Left renal pelvis (tissue), 4 donors: Measurements from ENCODE around the gene HDAC2. TPM values are rescaled to one million over a fixed set of nuclear protein-coding genes. Genes with fewer than 3 reads are reported as not detected.
"Not testable (repeated sequence)": the region's sequence is repeated elsewhere in the genome, so short reads cannot be mapped to it uniquely, and the experiment has no call there.

ENCODE experiments used
- DNase-seq, 4 donors: peaks; one replicate each; pipeline ENCODE4 v3.0.0-alpha.2; 2013; ENCODE audit warnings: low read depth in 4 of 4, low spot score in 3 of 4
- polyA plus RNA-seq, 4 donors: library from polyadenylated mRNA; unstranded; fragments of 120-200 nt; gene quantifications; one replicate each; pipeline ENCODE4 v1.2.1, GENCODE V29; 2013; ENCODE audit not compliant: insufficient read length in 4 of 4

The HDAC2 gene
- polyA plus RNA-seq, 4 donors, result 209 to 285 (median 254) TPM

DNA sequence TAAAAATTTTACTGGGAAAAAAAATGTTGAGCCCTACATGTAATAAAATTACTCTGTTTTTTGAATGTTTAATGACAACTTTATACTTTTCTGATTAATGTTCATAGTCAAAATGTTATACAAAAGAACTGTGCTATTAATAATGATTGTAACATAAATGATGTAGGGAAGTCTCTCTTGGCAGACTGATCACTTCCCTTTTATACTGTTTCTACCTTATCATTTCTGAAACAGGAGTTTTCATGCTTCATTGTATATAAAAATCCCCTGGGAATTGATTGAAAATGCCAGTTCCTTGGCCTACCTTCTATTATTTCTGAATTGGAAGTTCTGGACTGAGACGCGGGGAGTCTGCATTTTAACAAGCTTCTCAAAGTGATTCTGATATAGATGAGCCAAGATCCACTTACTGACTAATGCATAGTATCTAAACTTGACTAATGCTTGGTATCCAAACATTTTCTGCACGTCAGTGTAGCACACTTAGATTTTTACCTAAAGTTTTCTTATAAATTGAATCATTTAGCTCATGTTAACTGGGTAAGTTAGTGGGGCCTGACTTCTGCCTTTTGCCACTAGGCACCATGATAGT, 7.2 kb upstream of the HDAC2 start:
- DNase-seq, result no peak

DNA sequence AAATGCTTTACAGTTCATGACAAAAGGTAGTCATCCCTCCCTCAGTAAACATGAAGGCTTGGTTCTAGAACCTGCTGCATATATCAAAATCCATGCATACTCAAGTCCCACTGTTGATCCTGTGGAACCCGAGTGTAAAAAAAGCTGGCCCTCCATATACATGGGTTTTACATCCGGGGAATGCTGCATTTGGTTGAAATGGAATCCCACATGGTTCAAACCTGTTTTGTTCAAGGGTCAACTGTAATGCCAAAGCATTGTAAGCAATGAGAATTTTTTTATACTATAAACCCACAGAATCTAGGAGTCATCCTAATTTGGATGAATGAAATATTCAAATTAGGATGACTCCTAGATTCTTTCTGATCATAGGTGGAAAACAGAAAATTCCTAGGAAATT, 5.9 kb upstream of the HDAC2 start:
- DNase-seq, result no peak

DNA sequence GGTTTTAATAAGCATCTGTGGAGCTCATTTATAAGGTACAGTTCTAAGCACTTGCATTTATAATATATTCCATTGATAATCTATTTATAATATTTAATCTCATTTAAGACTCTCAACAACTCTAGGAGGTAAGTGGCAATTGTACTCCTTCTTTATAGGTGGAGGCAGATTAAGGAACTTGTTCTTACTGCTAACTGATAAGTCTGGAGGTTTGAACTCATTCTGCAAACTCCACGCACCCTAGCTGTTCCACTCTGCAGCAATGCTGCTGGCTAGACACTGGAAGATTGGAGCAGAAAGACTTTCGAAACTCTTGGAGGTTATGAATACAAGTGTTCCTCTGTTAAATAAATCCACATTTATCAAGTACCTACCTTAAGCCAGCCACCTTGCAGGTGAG, 793 bp upstream of the HDAC2 start:
- no peak for DNase-seq

DNA sequence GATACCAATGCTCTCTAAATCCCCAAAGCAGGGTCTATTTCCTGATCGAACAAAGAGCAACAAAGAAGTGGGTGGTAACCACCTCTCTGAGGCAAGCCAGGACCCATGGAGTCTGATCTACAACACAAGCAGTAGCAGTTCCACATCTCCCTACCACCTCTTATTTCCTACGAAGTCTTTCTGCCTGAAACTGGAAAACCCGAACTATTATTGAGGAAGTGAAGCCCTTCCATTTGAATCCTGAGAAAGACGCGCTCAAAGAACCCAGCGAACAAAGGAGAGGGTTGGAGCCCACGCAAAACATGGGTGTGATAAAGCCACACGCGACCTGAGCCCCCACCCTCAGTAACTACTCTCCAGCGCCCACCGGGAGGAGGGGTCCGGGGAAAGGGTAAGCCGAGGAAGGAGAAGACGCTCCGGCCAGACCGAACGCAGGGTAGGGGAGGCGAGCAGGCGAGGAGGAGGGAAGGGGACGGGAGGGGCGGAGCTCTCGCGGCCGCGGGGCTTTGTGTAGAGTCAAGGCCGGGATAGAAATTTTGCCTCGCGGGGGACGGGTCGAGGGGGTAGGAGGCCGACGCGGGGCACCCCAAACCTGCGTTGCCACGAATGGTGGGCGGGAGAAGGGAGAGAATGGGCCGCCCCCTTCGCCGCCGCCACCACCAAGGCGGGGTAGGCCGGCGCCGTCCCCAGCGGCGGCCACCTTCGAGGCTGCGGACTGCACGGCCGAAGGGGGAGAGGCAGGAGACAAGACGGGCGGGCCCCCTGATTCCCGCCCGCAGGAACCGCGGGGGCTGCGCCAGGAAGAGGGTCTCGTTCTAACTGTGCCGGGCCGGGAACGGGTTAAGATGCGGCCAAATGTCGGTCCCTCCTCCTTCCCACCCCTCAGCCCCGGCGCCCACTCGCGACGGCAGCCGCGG, 802 bp downstream of the HDAC2 start:
- peak; percentile 46 to 60 (median 54) for DNase-seq

GRCh38 chr6:113968472-113968871, 2.5 kb downstream of the HDAC2 start:
- no peak for DNase-seq

- DNase-seq, result no peak
Measured at GRCh38 chr6:113967777-113968176, 3.2 kb downstream of the HDAC2 start.

DNA sequence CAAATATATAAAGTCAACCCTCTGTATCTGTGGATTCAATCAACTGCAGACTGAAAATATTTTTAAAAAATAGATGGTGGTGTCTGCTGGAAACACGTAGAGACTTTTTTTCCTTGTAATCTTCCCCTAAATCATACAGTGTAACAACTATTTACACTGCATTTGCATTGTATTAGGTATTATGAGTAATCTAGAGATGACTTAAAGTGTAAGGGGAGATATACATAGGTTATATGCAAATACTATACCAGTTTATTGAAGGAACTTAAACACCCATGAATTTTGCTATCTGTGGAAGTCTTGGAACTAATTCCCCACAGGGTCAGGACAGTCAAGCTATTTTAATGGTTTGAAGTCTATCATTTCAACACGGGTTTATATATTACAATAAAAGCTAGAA, 10.2 kb downstream of the HDAC2 start:
- DNase-seq, result no peak

- no peak for DNase-seq
Measured at GRCh38 chr6:113959235-113959634, 11.7 kb downstream of the HDAC2 start.

DNA sequence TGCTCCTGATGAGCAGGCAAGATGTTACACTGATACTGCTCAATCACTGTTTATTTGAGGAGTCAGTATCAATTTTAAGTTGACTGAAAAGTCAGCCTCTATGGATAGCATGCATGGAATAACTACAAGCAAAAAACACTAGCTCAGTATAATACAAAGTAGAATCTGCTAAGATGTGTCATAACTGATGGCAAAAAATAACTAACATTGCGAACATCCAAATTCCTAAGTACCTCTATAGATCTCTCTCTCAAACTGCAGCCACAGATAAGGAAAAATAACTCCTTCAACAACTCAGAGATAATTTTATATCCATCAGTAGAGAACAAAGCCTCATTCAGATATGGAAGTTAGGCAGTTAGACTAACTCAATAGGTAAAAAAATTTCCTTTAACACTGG, 16.3 kb downstream of the HDAC2 start:
- DNase-seq, result no peak

GRCh38 chr6:113953346-113953745, 17.6 kb downstream of the HDAC2 start:
- DNase-seq, result no peak

DNA sequence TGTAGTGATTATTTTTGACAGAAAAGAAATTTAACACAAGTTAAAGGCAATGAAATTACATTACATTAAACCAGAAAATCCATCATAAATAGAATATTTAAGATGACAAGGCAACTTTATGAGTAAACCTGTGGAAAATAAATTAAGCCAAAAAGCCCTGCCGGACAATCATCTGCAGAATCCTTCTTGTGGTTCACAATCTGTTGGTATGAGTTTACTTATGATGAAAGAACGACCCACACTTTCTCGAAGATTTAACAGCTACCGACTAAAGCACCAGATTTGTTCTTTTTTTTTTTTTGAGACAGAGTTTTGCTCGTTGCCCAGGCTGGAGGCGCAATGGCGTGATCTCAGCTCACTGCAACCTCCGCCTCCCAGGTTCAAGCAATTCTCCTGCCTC, 21.4 kb downstream of the HDAC2 start:
- no peak for DNase-seq

DNA sequence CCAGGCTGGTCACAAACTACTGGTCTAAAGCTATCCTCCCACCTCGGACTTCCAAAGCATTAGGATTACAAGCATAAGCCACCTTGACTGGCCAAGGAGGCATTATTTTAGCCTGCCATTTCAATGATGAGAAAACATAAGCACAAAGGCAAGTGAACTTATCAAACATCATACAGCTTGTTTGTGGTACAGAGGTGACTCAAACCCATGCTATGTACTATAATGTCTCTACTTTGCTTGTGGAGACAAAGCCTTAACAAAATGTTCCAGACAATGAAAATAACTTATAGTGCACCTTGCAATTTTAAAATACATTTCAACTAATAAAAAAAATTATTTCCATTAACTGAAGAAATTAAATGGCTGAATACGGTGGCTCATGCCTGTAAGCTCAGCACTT, 26.2 kb downstream of the HDAC2 start:
- DNase-seq, result no peak

DNA sequence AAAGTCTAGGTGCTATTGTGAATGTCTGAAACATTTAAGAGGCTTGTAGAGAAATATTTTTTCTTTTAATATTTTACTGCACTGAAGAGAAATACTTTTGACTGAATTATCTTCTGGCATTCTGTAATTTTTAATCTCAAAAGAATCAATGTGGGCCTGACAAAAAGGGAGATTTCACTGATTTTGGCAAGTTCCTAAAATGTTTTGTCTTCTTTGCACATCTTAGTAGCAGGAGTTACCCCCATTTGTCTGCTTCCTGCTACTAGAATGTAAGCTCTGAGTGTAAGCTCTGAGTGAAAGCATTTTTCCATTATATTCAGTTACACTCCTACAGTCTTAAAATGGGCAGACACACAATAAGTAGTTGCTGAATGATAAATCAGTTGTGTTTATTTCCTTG, 31.1 kb downstream of the HDAC2 start:
- no peak for DNase-seq

GRCh38 chr6:113936093-113936934, 34.6 kb downstream of the HDAC2 start:
- DNase-seq, result peak in 3 of 4 donors; percentile 44 to 61 (median 45)

GRCh38 chr6:113934101-113934500, 36.8 kb downstream of the HDAC2 start:
- no peak for DNase-seq

DNA sequence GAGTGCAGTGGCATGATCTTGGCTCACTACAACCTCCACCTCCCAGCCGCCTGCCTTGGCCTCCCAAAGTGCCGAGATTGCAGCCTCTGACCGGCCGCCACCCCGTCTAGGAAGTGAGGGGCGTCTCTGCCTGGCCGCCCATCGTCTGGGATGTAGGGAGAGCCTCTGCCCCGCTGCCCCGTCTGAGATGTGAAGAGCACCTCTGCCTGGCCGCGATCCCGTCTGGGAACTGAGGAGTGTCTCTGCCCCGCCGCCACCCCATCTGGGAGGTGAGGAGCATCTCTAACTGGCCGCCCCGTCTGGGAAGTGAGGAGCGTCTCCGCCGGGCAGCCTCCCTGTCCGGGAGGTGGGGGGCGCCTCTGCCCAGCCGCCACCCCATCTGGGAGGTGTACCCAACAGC, 39.0 kb downstream of the HDAC2 start:
- DNase-seq, result not testable (repeated sequence)

- DNase-seq, result no peak
Measured at GRCh38 chr6:113930183-113930582, 40.8 kb downstream of the HDAC2 start.

GRCh38 chr6:113927001-113927400, 43.9 kb downstream of the HDAC2 start:
- DNase-seq, result no peak

DNA sequence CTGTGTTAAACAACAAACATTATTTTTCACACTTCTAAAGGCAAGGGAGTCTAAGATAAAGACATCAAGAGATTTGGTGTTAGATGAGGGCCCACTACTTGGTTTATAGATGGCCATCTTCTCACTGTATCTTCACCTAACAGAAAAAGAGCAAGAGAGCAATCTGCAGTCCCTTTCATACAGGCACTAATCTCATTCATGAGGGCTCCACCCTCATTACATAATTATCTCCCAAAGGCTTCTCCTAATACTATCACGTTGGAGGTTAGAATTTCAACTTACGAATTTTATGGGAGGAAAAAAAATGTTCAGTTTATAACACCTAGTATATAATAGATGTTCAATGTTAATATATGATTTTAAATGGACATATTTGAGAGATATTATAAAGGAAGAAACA, 45.6 kb downstream of the HDAC2 start:
- no peak for DNase-seq

- no peak for DNase-seq
Measured at GRCh38 chr6:113924312-113924723, 46.6 kb downstream of the HDAC2 start.

DNA sequence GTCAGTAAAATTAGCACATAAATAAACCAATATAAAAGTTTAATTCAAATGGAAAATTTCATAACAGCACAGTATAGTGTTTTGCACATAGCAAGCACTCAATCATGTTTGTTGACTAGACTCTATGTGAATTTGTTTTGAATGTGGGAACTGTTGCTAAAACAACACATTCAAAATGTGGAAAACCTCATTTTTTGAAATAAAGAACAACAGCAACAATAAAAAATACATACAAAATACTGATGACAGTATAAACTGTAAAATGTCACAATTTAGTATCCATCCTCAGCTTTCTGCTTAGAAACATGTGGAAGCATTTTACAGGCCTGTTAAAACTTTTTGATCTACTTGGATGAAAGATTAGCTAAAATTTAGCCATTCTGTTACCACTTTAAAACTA, 47.4 kb downstream of the HDAC2 start:
- no peak for DNase-seq
